HepG2 (cell line): ENCODE measurements around the gene NAV1. TPM values are rescaled to one million over a fixed set of nuclear protein-coding genes. Genes with fewer than 3 reads are reported as not detected.

Experiments used
- ATAC-seq: fragments of 200-7000 bp; cut with Tn5 transposase; 3 replicates; pipeline ENCODE4 v1.9.1; 2020; ENCODE audit warnings: mild to moderate bottlenecking, moderate library complexity
- BruUV-seq: library from RNA; stranded (reverse); fragments of 400-500 nt; replicated peaks from 2 replicates; lab custom pipeline; 2021; lab: Mats Ljungman, UMichigan
- CTCF ChIA-PET: fragments of 300-600 bp; formaldehyde crosslinking; extraction: SDS; loops from one replicate; lab custom pipeline; 2021; ENCODE audit warnings: low total read pairs, inconsistent platforms, low intra/inter-chr PET ratio; lab: Yijun Ruan, JAX
- POLR2A ChIA-PET: fragments of 350-600 bp; sonication (Branson Sonifier 250); formaldehyde crosslinking; loops from one replicate; lab custom pipeline; 2020; ENCODE audit warnings: antibody characterized with exemption, inconsistent platforms; lab: Yijun Ruan, JAX
- DNase-seq: peaks from one replicate; pipeline ENCODE4 v3.0.0-alpha.2; 2015; ENCODE audit warnings: low spot score
- FAIRE-seq: peaks from 3 replicates; lab custom pipeline; 2011; peaks lifted over from hg19 to GRCh38; lab: Jason Lieb, UNC
- H2AFZ ChIP-seq: one replicate; pipeline ENCODE4 v1.6.1; 2011; ENCODE audit warnings: low read length, inconsistent platforms
- H3K27ac ChIP-seq: fragments of 300-600 bp; 3 replicates; pipeline ENCODE4 v1.8.0; 2011; ENCODE audit warnings: mixed run types, mild to moderate bottlenecking, mixed read lengths, low read length, inconsistent platforms; ENCODE audit not compliant: insufficient read depth; ENCODE audit errors: extremely low read length
- H3K27me3 ChIP-seq, 2 experiments: fragments of 200-600 bp in 1 of 2; 2 replicates in 1 of 2; 3 replicates in 1 of 2; pipeline versions ENCODE4 v1.6.0 to v1.8.0; 2011; ENCODE audit warnings: low read length in 2 of 2, mild to moderate bottlenecking in 2 of 2, moderate library complexity in 2 of 2, inconsistent platforms in 1 of 2; ENCODE audit not compliant: insufficient read depth in 2 of 2, control insufficient read depth in 1 of 2
- H3K36me3 ChIP-seq, 2 experiments: fragments of 200-600 bp in 1 of 2; replicated peaks in 1 of 2; 2 replicates in 1 of 2; 3 replicates in 1 of 2; pipeline versions ENCODE4 v1.5.1 to v1.8.0; 2011; ENCODE audit warnings: low read length in 2 of 2, inconsistent platforms in 1 of 2; ENCODE audit not compliant: insufficient read depth in 2 of 2, control insufficient read depth in 1 of 2
- H3K4me1 ChIP-seq: 2 replicates; pipeline ENCODE4 v1.5.1; 2012; ENCODE audit warnings: low read length, inconsistent platforms; ENCODE audit not compliant: insufficient read depth
- H3K4me2 ChIP-seq: 2 replicates; pipeline ENCODE4 v1.6.0; 2011; ENCODE audit warnings: low read depth, low read length, inconsistent platforms
- H3K4me3 ChIP-seq, 3 experiments: fragments of 200-600 bp in 1 of 3; sonication (generic), shearing (Covaris generic) in 1 of 3; replicated peaks in 1 of 3; 2 replicates each; pipeline ENCODE4 v1.5.1; 2011 to 2016; ENCODE audit warnings: low read length in 3 of 3, inconsistent platforms in 2 of 3, low read depth in 2 of 3, mild to moderate bottlenecking in 2 of 3, control low read depth in 1 of 3, mixed read lengths in 1 of 3; ENCODE audit not compliant: insufficient read depth in 1 of 3
- H3K79me2 ChIP-seq: one replicate; pipeline ENCODE4 v1.6.1; 2011; ENCODE audit warnings: low read length, inconsistent platforms; ENCODE audit not compliant: insufficient read depth
- H3K9ac ChIP-seq: 2 replicates; pipeline ENCODE4 v1.6.0; 2011; ENCODE audit warnings: mild to moderate bottlenecking, low read depth, low read length, inconsistent platforms; ENCODE audit not compliant: insufficient read depth
- H3K9me3 ChIP-seq: 2 replicates; pipeline ENCODE4 v1.5.1; 2012; ENCODE audit warnings: mild to moderate bottlenecking, low read length
- H4K20me1 ChIP-seq: 2 replicates; pipeline ENCODE4 v1.6.0; 2011; ENCODE audit warnings: inconsistent platforms, mild to moderate bottlenecking, low read length, moderate library complexity; ENCODE audit not compliant: insufficient read depth
- ATF3 ChIP-seq: sonication (generic); formaldehyde crosslinking; IDR thresholded peaks from 2 replicates; pipeline ENCODE4 v1.4.0; 2020; ENCODE audit warnings: missing genetic modification reagents
- ATF7 ChIP-seq, 2 experiments: fragments of 450-650 bp in 1 of 2; sonication (generic) in 1 of 2; formaldehyde crosslinking in 1 of 2; IDR thresholded peaks; 2 replicates each; pipeline versions ENCODE4 v1.4.0 to v1.6.1; 2016 to 2020; ENCODE audit warnings: antibody characterized with exemption in 1 of 2, mild to moderate bottlenecking in 1 of 2, missing genetic modification reagents in 1 of 2
- CEBPB ChIP-seq: IDR thresholded peaks from 2 replicates; pipeline ENCODE4 v1.6.1; 2011; ENCODE audit warnings: low read depth, low read length, improper control_type of control experiment, borderline replicate concordance
- CREB1 ChIP-seq, 2 experiments: fragments of 450-650 bp in 1 of 2; IDR thresholded peaks; 2 replicates each; pipeline ENCODE4 v1.6.1; 2016 to 2017; ENCODE audit warnings: control low read depth in 1 of 2, mild to moderate bottlenecking in 1 of 2, missing compliant biosample characterization in 1 of 2, missing genetic modification characterization in 1 of 2
- HOXA7 ChIP-seq: sonication (generic); formaldehyde crosslinking; IDR thresholded peaks from 2 replicates; pipeline ENCODE4 v1.8.1; 2022; ENCODE audit warnings: mild to moderate bottlenecking, missing genetic modification reagents, moderate library complexity
- MAX ChIP-seq: IDR thresholded peaks from 2 replicates; pipeline ENCODE4 v1.6.1; 2012; ENCODE audit warnings: inconsistent platforms
- ZBTB46 ChIP-seq: sonication (generic); formaldehyde crosslinking; IDR thresholded peaks from 2 replicates; pipeline ENCODE4 v1.4.0; 2020; ENCODE audit warnings: mild to moderate bottlenecking, missing genetic modification reagents, borderline replicate concordance
- ZNF317 ChIP-seq: sonication (generic); formaldehyde crosslinking; IDR thresholded peaks from 2 replicates; pipeline ENCODE4 v1.5.0; 2020; ENCODE audit warnings: mild to moderate bottlenecking, missing genetic modification reagents
- ZNF547 ChIP-seq: sonication (generic); formaldehyde crosslinking; IDR thresholded peaks from 2 replicates; pipeline ENCODE4 v1.5.1; 2020; ENCODE audit warnings: mild to moderate bottlenecking, missing genetic modification reagents
- ZNF567 ChIP-seq: sonication (generic); formaldehyde crosslinking; IDR thresholded peaks from 2 replicates; pipeline ENCODE4 v1.8.1; 2023; ENCODE audit warnings: mild to moderate bottlenecking, missing genetic modification reagents, borderline replicate concordance
- WGBS: methylation state at CpG from one replicate; pipeline ENCODE4 v1.1.6; 2017; ENCODE audit warnings: low lambda C conversion rate; 5-methylcytosine and 5-hydroxymethylcytosine counted together
- in situ Hi-C: cut with HindIII; loops from 2 replicates; pipeline ENCODE4 v1.10.0; 2017; ENCODE audit warnings: low pct_unique_long_range_greater_than_20kb; ENCODE audit not compliant: extremely low pct_ligation_motif_present
- intact Hi-C: fragments of 100-400 bp; cut with micrococcal nuclease; formaldehyde crosslinking; loops from one replicate; pipeline ENCODE4 v1.10.0; 2022; ENCODE audit not compliant: unreplicated experiment
- polyA plus RNA-seq, 8 experiments: library from polyadenylated mRNA; depleted of rRNA in 3 of 8; stranded (reverse) in 7 of 8; unstranded in 1 of 8; fragments of >200 nt; fragmentation: Illumina TruSeq in 4 of 8; extraction: Trizol in 4 of 8; gene quantifications; 2 replicates each; pipeline versions ENCODE4 v1.2.1 to v1.2.3, GENCODE V29; 2011 to 2016; ENCODE audit warnings: low read depth in 4 of 8, missing spikeins in 1 of 8, mixed read lengths in 1 of 8; ENCODE audit not compliant: insufficient read depth in 1 of 8
- total RNA-seq, 5 experiments: library from RNA; depleted of rRNA; stranded (reverse); fragments of >200 nt; fragmentation: Illumina TruSeq; extraction: Trizol; gene quantifications; 2 replicates each; pipeline ENCODE4 v1.2.3, GENCODE V29; 2016; ENCODE audit warnings: low read depth in 1 of 5

Gene NAV1
- total and polyA plus RNA-seq, 2 of the 13 experiments (the other 11 are each of a cell fraction or from before 2014, with no cell fraction given) = not detected

DNA sequence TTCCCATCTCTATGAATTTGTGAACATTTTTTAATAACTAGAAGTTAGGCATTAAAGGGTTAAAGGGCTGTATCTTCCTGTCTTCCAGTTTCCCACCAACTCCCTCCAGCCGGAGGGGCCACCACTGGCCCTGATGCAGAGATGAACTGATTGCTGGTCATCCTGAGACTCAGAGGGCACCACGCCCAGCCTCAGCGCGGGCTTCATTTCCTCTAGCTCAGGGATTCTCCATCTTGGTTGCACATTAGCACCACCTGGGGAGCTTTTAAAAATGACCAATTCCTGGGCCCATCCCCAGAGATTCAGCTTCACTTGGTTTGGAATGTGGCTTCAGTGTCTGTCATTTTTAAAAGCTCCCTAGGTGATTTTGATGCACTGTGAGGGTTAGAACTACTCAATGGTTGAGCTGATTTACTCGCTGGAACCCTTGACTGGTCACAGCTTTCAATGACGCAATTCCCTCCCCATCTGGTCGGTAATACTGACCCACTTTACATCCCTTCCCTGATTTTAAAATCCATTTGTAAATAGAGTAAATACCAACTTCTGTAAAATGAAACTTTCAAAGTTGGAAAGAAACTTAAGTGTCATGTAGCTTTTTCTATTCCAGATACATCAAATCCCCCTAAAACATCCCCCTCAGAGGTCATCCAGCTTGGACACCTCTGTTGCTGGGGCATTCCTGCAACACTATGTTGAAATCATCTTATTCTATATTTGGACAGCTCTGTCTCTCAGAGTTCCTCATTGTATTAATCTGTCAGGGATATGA, 5.1 kb downstream of the NAV1 start:
- H2AFZ ChIP-seq = no peak overlapping the region
- no peak overlapping the region for H3K9ac ChIP-seq

GRCh38 chr1:201544710-201545109, 5.8 kb downstream of the NAV1 start:
- Histone ChIP-seq H2AFZ (no peak overlapping the region), H3K4me2 (no peak overlapping the region), H3K9me3 (no peaks in the 10 kb centered on the region), H3K9ac (no peak overlapping the region), H3K27me3 (peaks cover 3 to 33% of the 10 kb centered on the region in 2 experiments; a peak in 4 of 5 replicates), H3K79me2 (no peaks in the 10 kb centered on the region), H3K27ac (no peak overlapping the region), H3K4me1 (peaks cover 4% of the 10 kb centered on the region; the same call in 1 of the 2 replicates), H3K36me3 (no peaks in the 10 kb centered on the region), H3K4me3 (no peak overlapping the region), H4K20me1 (no peaks in the 10 kb centered on the region)
- DNase-seq = no peak
- CTCF ChIA-PET = no interaction called here
- in situ Hi-C loops = no loop called here
- no peak for ATAC-seq
- FAIRE-seq = no peak
- intact Hi-C loops = no loop called here
- no TSS peak for BruUV-seq
- POLR2A ChIA-PET = no interaction called here
- 18% methylated on average over 3 of the region's 3 CpGs for WGBS
- no peak for TF ChIP-seq ZBTB46
- TF ChIP-seq HOXA7 (CRISPR knock-in tag) = no peak
- no peak for TF ChIP-seq ZNF567
- no peak for TF ChIP-seq ATF3 (CRISPR knock-in tag)
- peak; percentile 80 for TF ChIP-seq ATF7 (IDR thresholded peaks at IDR 0.05)
- no peak for TF ChIP-seq ATF7 (CRISPR knock-in tag; IDR thresholded peaks at IDR 0.05)
- TF ChIP-seq CEBPB = 0 out of 2 replicates have a peak, but pooled peaks have one; percentile 19
- no peak for TF ChIP-seq MAX
- TF ChIP-seq CREB1 (IDR thresholded peaks at IDR 0.05) = peak; percentile 63
- no peak for TF ChIP-seq CREB1 (CRISPR knock-in tag; IDR thresholded peaks at IDR 0.05)

More for the DNA sequence above, 5.1 kb downstream of the NAV1 start:
- in situ Hi-C loops = no loop called here
- Histone ChIP-seq H3K79me2 (no peaks in the 10 kb centered on the region), H3K4me1 (peaks cover 10% of the 10 kb centered on the region; the same call in 1 of the 2 replicates), H4K20me1 (no peaks in the 10 kb centered on the region), H3K27me3 (peaks cover 8 to 40% of the 10 kb centered on the region in 2 experiments; a peak in 4 of 5 replicates), H3K4me2 (no peak overlapping the region), H3K27ac (no peak overlapping the region), H3K4me3 (no peak overlapping the region), H3K9me3 (no peaks in the 10 kb centered on the region)
- ChIA-PET POLR2A (no interaction called here), CTCF (no interaction called here)
- intact Hi-C loops = no loop called here
- FAIRE-seq (no peak), ATAC-seq (no peak), DNase-seq (no peak)
- BruUV-seq = no TSS peak
- TF ChIP-seq ZNF547 (CRISPR knock-in tag) (no peak), ZNF317 (CRISPR knock-in tag) (no peak), ATF7 (IDR thresholded peaks at IDR 0.05) (0 out of 2 replicates have a peak, but pooled peaks have one; percentile 14), ATF7 (CRISPR knock-in tag; IDR thresholded peaks at IDR 0.05) (no peak)
- TF ChIP-seq, all 625 proteins: peak for 1
- 32% methylated on average over 7 of the region's 7 CpGs for WGBS
- no peaks in the 10 kb centered on the region for H3K36me3 ChIP-seq
